GM12878 (cell line): ENCODE data around the gene IRF4. TPM values are rescaled to one million over a fixed set of nuclear protein-coding genes. Genes with fewer than 3 reads are reported as not detected.

Experiments used
- ATF7 ChIP-seq: fragments of 450-650 bp; IDR thresholded peaks from 2 replicates; pipeline ENCODE4 v1.6.1; 2016; ENCODE audit warnings: low read depth, mild to moderate bottlenecking
- BCL3 ChIP-seq: IDR thresholded peaks from 2 replicates; pipeline ENCODE4 v1.6.1; 2011; ENCODE audit warnings: borderline replicate concordance, low read depth, mild to moderate bottlenecking, moderate library complexity, low read length; ENCODE audit not compliant: insufficient read depth, poor library complexity, severe bottlenecking
- CBX3 ChIP-seq: fragments of 200-600 bp; sonication (generic); IDR thresholded peaks from 2 replicates; pipeline ENCODE4 v1.6.1; 2016; ENCODE audit warnings: low read depth, borderline replicate concordance
- DPF2 ChIP-seq: fragments of 450-650 bp; IDR thresholded peaks from 2 replicates; pipeline ENCODE4 v1.6.1; 2017; ENCODE audit warnings: mild to moderate bottlenecking
- FOS ChIP-seq: IDR thresholded peaks from 3 replicates; pipeline ENCODE4 v1.6.1; 2011; ENCODE audit warnings: borderline replicate concordance; ENCODE audit not compliant: insufficient read length; ENCODE audit errors: extremely low read depth
- GABPA ChIP-seq: IDR thresholded peaks from 2 replicates; pipeline ENCODE4 v1.6.1; 2014; ENCODE audit warnings: antibody characterized with exemption, low read depth, mild to moderate bottlenecking, inconsistent platforms
- HDAC2 ChIP-seq: fragments of 200-600 bp; sonication (generic); IDR thresholded peaks from 2 replicates; pipeline ENCODE4 v1.6.1; 2017
- IKZF2 ChIP-seq, 2 experiments: fragments of 450-650 bp; IDR thresholded peaks; 2 replicates each; pipeline ENCODE4 v1.6.1; 2017; ENCODE audit warnings: mild to moderate bottlenecking in 2 of 2, moderate library complexity in 2 of 2
- IRF4 ChIP-seq: IDR thresholded peaks from 2 replicates; pipeline ENCODE4 v1.6.1; 2011; ENCODE audit warnings: low read depth, low read length
- MEF2B ChIP-seq: fragments of 450-650 bp; IDR thresholded peaks from 2 replicates; pipeline ENCODE4 v1.6.1; 2018; ENCODE audit warnings: mild to moderate bottlenecking, moderate library complexity; ENCODE audit not compliant: partially characterized antibody, poor library complexity, severe bottlenecking
- MTA2 ChIP-seq: fragments of 450-650 bp; IDR thresholded peaks from 2 replicates; pipeline ENCODE4 v1.6.1; 2016; ENCODE audit warnings: low read depth, mild to moderate bottlenecking, moderate library complexity
- MTA3 ChIP-seq: IDR thresholded peaks from 2 replicates; pipeline ENCODE4 v1.6.1; 2012; ENCODE audit warnings: low read length, inconsistent platforms, borderline replicate concordance
- MXI1 ChIP-seq: fragments of 150-350 bp; IDR thresholded peaks from 2 replicates; pipeline ENCODE4 v1.6.1; 2011; ENCODE audit warnings: low read depth, mild to moderate bottlenecking, inconsistent platforms, low read length, improper control_type of control experiment
- MYB ChIP-seq: fragments of 150-350 bp; IDR thresholded peaks from 2 replicates; pipeline ENCODE4 v1.6.1; 2014; ENCODE audit warnings: mild to moderate bottlenecking, low read depth, low read length, borderline replicate concordance
- NR2C2 ChIP-seq: IDR thresholded peaks from 2 replicates; pipeline ENCODE4 v1.6.1; 2011; ENCODE audit warnings: borderline replicate concordance, low read depth; ENCODE audit not compliant: control insufficient read depth, insufficient read length
- NR2F1 ChIP-seq: fragments of 450-650 bp; conservative IDR thresholded peaks from 2 replicates; pipeline ENCODE4 v1.6.1; 2017; ENCODE audit warnings: mild to moderate bottlenecking
- RELB ChIP-seq: fragments of 450-650 bp; IDR thresholded peaks from 2 replicates; pipeline ENCODE4 v1.6.1; 2017; ENCODE audit warnings: low read depth, mild to moderate bottlenecking, moderate library complexity
- RFX5 ChIP-seq: IDR thresholded peaks from 2 replicates; pipeline ENCODE4 v1.6.1; 2011; ENCODE audit warnings: low read depth, low read length, improper control_type of control experiment
- SREBF1 ChIP-seq: IDR thresholded peaks from 2 replicates; pipeline ENCODE4 v1.6.1; 2012; ENCODE audit warnings: mild to moderate bottlenecking, low read length
- SUZ12 ChIP-seq: fragments of 200-600 bp; sonication (generic); IDR thresholded peaks from one replicate; pipeline ENCODE4 v1.6.1; 2018; ENCODE audit warnings: antibody characterized with exemption, mild to moderate bottlenecking; ENCODE audit not compliant: unreplicated experiment
- TARDBP ChIP-seq: IDR thresholded peaks from 2 replicates; pipeline ENCODE4 v1.6.1; 2016; ENCODE audit warnings: borderline replicate concordance
- polyA plus RNA-seq, 11 experiments: library from polyadenylated mRNA; depleted of rRNA in 4 of 11; unstranded in 6 of 11; stranded (reverse) in 5 of 11; fragments of >200 nt; fragmentation: Nextera tagmentation in 4 of 11; fragmentation: Illumina TruSeq in 1 of 11; extraction: Ambion mirVana in 4 of 11; extraction: Trizol in 1 of 11; gene quantifications; 1 replicate in 1 of 11; 2 replicates in 10 of 11; pipeline versions ENCODE4 v1.2.1 to v1.2.3, GENCODE V29; 2011 to 2016; ENCODE audit warnings: inconsistent platforms in 2 of 11, missing spikeins in 2 of 11, low read depth in 1 of 11
- total RNA-seq, 4 experiments: library from RNA; depleted of rRNA in 3 of 4; stranded (reverse); fragments of >200 nt in 3 of 4; fragmentation: Illumina TruSeq in 1 of 4; extraction: Trizol in 1 of 4; gene quantifications; 2 replicates each; pipeline versions ENCODE4 v1.2.1 to v1.2.3, GENCODE V29; 2013 to 2021
- TF ChIP-seq, protein P1 (sequence below): fragments of 450-650 bp; IDR thresholded peaks from 2 replicates; pipeline ENCODE4 v1.6.1; 2017; ENCODE audit warnings: mild to moderate bottlenecking
- TF ChIP-seq, protein P2 (sequence below): fragments of 450-650 bp; formaldehyde crosslinking; IDR thresholded peaks from 2 replicates; pipeline ENCODE4 v1.4.0; 2022; ENCODE audit warnings: mild to moderate bottlenecking, moderate library complexity

IRF4 gene
- total and polyA plus RNA-seq, 10 of the 15 experiments (the other 5 are each of a cell fraction or from before 2014, with no cell fraction given), result 50.0 to 495 (median 257) TPM

DNA sequence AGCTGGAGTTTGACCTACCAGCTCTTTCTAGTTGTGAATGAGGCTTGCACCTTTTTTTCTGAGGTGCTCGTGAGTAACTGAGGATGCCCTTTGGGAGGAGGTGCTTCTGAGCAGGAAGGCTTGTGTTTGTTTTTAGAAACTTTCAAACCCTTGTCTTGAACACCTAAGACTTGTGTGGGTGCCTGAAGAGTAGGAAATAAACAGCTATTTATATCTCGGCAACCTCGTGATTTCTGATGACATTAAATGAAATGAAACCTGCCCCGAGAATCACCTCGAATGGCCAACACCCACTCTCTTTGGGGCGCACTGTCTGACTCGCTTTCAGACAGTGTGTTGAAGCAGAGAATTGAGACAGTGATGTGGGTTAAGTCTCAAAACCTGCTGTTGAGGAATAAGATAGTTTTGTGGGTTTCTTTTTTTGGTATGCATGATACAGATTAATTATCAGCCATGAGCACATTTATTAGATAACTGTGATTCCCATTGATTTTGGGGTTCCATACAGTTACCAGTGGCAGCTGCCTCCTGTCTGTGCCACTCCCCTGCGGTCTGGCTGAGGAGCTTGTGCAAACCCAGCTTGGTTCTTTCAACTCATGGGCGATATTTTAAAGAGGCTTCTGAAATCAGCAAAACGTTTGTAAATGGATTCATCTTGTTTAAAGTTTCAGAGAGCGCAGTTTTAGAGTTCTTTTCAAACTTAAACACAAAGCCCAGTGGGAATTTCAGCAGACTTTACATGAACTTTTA, 8.4 kb downstream of the IRF4 start (continued):
- TF ChIP-seq MEF2B (peak; percentile 88), MTA3 (peak; percentile 68; the same call in 1 of the 2 replicates), NR2C2 (no peak), IRF4 (no peak), MXI1 (peak; percentile 92), IKZF2 (IDR thresholded peaks at IDR 0.05) (peak; percentile 41 to 48; a peak in 3 of 4 replicates), HDAC2 (no peak), SUZ12 (no peak), MTA2 (peak; percentile 58), SREBF1 (no peak), CBX3 (no peak), TARDBP (no peak), BCL3 (no peak), MYB (no peak), ATF7 (peak; percentile 81), DPF2 (no peak), RELB (peak; percentile 61; the same call in 1 of the 2 replicates), RFX5 (no peak), GABPA (no peak), NR2F1 (peak; percentile 47), FOS (no peak)
- TF ChIP-seq, protein P1, sequence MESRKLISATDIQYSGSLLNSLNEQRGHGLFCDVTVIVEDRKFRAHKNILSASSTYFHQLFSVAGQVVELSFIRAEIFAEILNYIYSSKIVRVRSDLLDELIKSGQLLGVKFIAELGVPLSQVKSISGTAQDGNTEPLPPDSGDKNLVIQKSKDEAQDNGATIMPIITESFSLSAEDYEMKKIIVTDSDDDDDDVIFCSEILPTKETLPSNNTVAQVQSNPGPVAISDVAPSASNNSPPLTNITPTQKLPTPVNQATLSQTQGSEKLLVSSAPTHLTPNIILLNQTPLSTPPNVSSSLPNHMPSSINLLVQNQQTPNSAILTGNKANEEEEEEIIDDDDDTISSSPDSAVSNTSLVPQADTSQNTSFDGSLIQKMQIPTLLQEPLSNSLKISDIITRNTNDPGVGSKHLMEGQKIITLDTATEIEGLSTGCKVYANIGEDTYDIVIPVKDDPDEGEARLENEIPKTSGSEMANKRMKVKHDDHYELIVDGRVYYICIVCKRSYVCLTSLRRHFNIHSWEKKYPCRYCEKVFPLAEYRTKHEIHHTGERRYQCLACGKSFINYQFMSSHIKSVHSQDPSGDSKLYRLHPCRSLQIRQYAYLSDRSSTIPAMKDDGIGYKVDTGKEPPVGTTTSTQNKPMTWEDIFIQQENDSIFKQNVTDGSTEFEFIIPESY, result no peak
- TF ChIP-seq, protein P2, sequence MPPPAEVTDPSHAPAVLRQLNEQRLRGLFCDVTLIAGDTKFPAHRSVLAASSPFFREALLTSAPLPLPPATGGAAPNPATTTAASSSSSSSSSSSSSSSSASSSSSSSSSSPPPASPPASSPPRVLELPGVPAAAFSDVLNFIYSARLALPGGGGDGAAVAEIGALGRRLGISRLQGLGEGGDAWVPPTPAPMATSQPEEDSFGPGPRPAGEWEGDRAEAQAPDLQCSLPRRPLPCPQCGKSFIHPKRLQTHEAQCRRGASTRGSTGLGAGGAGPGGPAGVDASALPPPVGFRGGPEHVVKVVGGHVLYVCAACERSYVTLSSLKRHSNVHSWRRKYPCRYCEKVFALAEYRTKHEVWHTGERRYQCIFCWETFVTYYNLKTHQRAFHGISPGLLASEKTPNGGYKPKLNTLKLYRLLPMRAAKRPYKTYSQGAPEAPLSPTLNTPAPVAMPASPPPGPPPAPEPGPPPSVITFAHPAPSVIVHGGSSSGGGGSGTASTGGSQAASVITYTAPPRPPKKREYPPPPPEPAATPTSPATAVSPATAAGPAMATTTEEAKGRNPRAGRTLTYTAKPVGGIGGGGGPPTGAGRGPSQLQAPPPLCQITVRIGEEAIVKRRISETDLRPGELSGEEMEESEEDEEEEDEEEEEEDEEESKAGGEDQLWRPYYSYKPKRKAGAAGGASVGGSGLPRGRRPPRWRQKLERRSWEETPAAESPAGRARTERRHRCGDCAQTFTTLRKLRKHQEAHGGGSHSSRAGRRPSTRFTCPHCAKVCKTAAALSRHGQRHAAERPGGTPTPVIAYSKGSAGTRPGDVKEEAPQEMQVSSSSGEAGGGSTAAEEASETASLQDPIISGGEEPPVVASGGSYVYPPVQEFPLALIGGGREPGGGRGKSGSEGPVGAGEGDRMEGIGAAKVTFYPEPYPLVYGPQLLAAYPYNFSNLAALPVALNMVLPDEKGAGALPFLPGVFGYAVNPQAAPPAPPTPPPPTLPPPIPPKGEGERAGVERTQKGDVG, result 0 out of 2 replicates have a peak, but pooled peaks have one; percentile 55
